CD4-positive, alpha-beta T cell treated with Interleukin-15 for 1 hour (primary cell): ENCODE results near the gene IL16.
"Not testable (repeated sequence)": the region's sequence is repeated elsewhere in the genome, so short reads cannot be mapped to it uniquely, and the experiment has no call there.

Source experiments
- DNase-seq: peaks from one replicate; pipeline ENCODE4 v3.0.0-alpha.2; 2020

IL16 gene

DNA sequence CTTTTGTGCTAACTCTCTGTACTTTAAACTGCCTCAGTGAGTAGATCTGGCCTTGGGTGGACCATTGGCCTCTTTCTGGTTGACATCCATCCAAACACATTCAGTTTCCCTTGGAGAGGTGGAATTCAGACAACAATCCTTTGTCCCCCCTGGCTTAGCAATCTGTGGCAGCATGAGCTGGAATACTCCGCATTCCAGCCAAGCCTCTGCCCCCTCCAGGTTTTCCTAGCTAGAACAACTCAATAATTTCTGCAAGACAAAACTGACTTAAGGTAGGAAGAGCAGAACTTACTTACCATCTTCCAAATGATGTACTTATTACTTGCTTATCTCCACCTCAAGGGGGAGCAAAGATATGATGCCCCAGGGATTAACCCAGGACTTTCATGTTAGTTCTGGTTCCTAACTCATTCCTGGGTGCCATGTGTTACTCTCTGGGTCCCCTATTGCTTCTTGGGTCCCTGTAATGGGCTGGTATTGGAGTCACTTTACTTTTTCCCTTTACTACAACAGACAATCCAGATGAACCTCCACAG lies 21.8 kb upstream of the IL16 start:
- DNase-seq = no peak

DNA sequence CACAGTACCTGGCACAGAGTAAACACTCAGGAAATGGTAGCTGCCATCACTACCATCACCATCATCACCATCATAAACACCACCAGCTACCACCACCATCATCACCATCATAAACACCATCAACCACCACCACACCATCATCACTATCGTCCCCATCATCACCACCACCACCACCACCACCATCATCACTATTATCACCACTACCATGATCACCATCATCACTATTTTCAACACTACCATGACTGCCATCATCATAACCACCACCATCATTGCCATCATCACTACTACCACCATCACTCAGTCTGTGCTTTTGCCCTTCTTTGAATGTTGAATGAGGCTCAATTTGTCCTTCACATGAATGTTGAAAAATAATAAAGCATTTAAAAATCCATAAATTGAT lies 21.2 kb upstream of the IL16 start:
- DNase-seq = no peak

DNA sequence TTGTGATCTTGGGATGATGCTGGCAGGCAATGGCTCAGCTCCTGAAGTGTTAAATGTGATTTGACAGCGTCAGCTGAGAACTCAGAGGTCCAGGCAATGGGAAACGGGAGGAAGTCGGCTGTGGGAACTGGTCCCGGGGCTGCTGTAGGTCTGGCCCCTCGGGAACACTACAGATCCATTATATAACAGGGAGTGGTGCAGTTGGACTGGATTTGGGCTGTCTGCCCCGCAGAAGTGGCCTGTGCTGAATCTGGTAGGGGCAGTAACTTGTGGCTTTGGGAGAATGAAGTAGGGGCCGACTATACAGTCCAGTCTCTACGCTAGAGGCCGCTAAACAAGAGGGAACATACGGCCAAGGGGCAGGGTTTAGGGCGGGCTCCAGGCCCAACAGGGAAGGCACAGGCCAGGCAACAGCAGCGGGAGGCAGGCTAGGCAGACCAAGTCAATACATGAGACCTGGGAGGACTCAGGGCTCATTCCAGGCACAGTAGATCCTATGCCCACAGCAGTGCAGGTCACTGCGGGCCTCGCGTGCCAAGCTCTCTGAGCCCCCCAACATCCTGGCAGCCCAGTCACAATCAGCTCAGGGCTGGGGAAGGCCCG lies 20.3 kb upstream of the IL16 start:
- DNase-seq = no peak

DNA sequence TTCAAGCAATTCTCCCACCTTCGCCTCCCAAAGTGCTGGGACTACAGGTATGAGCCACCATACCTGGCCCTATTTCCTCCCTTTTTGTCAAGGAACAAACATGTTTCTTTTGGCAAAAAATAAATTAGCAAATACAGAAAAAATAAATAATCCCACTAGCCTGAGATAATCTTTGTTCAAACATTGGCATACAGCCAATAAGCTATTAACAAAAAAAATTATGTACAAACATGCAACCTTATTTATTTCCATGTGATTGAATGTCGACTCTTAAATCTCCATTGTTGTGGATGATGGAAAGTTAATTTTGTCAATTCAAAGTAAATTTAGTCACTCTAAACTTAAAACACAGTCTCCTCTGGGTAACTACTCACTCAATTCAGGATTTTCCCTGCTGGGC lies 18.3 kb upstream of the IL16 start:
- no peak for DNase-seq

DNA sequence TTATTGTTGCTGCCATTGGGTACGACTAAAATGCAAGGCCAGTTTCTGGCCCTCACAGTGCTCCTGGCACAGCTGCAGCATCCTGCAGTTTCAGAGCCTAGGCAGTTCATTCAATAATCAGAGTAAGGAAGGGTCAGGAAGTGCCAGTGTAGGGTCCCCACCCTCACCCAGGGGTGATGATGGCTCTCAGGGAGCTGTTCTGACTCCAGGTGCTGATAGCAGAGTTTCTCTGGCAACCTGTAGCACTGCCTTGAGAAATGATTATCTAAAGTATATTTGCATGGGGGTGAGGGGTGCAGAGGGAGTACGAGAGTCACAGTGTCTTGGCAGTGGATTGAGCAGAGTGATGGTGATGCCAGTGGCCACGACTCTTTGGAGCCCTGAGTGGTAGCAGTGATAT lies 15.5 kb upstream of the IL16 start:
- no peak for DNase-seq

DNA sequence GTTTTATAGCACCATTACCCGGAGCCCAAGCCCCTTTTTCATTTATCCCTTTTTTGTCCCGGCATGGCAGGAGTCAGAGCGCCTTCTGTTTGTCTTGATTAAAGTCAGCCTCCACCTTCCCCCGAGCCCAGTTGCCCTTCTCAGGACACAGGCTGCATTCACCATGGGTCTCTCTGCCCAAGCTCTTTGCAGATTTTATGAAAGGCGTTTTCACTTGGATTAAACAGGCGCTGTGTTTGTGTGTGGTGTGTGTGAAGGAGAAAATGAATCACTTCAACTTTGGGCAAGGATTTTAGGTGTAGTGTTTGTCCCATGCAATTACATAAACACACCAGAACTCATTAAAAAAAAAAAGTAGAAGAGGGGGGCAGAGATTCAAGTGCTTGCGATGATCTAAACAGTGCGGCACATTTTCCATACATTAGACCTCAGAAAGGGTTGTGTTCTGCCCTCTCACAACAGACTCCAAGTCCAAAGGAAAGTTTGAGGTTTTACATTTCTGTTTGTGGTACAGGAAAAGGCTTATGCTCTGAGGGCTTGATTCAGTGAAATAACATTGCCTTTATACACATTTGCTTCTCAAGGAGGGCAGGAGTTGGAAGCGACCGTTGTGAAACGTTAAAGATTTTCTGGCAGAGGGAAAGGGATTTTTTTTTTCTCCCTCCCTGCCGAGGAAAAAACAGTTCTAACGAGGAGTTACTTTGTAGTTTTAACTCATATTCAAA lies 14.5 kb upstream of the IL16 start:
- DNase-seq = no peak

DNA sequence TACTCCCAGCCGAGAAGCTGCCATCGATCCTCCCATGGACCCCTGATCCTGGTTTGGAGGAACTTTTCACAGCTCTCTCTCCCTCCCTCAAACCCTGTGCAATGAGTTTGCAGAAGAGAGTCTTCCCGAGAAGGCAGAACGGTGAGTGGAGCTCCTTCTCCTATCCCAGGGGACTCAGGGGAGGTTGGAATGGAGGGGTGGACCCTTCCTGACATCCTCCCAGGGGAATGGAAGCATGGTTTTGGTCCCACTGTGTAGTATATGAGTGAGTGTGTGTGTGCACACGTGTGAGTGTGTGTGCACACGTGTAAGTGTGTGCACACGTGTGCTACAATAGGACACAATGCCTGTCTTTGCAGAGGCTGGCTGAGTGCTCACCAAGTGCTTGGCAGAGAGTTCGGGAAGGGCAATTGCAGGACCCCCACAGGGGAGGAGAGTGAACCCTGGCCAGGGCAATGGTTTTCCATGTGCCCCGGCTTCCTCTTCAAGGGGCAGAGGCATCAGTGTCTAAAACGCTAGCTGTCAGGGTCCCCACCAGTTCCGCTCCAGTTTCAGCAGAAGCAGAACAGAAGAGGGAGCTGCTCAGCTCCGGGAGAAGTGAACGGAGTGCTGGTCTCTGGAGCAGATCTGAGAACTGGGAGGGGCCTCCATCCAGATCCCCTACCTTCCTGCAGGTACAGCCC lies 13.8 kb upstream of the IL16 start:
- no peak for DNase-seq

DNA sequence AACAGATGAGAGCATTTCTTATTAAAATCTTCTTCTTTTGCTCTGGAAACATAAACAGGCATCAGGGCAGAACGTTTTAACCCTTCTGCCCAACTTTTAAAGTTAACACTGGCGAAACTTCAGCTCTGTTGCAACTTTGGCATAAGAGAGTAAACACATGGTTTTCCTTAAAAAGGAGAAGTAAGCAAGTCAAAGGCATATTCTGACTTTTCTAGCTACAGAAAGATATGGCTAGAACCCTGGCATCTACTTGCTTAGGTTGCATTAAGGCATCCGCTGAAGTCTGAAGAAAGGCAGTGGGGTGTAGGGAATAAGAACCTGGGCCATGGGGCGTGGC lies 13.3 kb upstream of the IL16 start:
- no peak for DNase-seq

DNA sequence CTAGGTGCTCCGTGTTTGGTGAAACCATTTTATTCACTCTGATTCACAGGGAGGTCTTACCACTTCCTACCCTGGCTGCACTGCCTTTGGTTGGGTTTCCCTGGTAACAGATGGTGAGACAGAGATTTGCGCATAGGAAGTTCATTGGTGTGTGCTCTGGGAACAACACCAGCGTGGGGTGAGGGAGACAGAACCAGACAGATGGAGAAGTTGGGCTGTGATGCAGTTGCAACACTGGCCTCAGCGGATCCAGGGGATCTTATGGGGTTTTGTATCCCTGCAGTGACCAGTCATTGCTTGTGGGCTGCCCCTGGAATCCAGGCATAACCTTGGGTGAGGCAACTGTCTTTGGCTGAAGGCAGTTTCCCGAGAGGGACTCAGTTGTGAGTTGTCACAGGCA lies 12.5 kb upstream of the IL16 start:
- no peak for DNase-seq

DNA sequence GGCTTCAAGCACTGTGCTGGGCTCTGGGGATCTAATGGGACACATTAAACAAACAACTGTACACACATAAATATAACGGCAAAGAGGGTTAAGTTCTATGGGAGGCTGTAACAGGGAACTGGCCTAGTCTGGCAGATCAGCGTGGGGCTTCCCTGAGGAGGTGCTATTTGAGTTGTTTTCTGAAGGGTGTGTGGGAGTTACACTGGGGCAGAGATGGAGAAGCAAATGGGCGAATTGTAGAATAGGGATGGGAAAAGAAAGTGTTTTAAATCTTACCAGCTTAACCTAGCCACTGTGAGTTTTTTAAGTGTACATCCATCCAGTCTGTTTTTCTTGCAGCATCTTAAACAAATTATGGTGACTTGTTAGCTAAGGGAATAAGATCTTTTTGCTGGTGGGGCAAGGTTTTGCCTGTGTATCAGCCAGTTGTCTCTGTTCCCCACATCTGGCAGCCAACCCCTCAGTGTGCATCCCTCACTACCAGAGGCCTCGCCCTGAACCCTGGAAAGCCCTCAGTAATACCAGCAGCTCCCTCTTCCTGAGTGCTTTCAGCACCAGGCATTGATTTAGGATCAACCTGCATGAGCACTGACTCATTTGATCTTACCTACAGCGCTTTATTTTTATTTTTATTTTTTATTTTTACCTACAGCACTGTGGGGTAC lies 10.9 kb upstream of the IL16 start:
- DNase-seq = no peak

DNA sequence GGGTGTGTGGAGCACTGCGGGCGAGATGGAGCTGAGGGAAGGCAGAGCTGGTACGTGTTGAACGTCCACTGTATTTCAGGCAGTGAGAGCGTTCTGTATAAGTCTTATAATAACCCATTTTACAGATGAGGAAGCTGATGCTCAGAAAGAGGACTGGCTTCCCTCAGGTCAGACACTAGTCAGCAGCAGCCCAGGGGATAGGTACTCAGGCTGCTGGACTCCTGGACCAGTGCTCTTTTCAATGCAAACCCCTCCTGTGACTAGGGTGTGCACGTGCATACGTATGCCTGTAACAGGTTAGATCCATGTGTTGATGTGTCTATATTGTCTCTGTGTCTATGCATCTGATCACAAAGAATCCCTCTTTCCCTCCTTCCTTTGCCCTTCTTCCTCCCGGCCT lies 8.3 kb upstream of the IL16 start:
- DNase-seq = no peak

DNA sequence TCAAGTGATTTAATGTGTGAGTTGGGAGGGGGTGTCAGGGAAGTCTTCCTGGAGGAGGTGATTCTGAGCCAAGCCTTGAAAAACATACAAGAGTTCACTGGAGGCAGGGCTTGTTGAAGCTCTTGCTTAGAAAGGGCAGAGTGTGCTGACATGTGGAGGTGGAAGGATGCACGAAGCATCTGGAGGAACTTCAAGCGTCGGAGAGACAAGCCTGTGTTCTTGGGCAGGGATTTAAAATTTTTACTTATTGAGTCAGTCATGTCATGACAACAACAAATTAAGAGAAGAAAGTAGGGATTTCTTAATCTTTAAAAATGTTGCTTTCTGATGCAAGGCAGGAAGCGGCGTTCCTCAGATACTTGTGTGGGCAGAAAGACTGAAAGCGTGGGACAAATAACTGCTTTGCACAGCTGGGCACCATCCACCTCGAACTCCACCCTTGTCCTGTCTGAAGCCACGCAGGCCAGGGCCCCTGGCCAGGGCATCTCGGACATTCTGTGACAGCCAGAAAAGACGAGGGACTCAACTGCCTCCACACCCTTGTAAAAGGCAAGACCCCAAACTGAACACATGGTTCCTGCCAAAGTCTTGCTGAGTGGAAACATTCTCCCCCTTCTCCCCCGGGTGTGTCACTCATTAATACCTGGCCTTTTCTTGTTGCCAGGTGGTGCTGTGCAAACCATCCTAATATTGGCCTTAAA lies 6.9 kb upstream of the IL16 start:
- no peak for DNase-seq

DNA sequence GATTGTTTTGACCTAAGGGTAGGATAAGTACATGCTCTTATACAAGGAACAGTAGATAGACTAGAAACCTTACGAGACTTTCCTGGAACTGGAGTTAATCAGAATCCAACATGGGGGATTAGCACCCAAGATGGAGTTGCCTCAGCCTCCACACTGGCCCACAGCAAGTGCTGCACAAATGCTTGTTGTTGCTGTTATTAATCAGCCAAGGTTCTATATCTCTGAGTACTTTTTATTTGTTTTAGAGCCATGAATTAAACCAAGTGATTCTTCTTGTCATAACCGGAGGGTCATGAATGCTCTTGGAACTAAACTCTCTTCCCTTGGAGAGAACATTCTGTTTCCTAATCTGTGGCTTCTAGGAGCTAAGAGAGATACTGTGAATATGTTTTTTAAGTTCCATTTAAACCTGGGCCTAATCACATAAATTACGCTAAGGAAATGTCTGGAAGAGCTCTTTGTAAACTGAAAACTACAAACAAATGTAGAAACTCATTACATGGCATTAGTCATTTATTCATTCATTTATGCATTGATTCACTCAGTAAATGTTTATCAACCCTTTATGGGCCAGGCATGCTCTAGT lies 5.7 kb upstream of the IL16 start:
- no peak for DNase-seq

DNA sequence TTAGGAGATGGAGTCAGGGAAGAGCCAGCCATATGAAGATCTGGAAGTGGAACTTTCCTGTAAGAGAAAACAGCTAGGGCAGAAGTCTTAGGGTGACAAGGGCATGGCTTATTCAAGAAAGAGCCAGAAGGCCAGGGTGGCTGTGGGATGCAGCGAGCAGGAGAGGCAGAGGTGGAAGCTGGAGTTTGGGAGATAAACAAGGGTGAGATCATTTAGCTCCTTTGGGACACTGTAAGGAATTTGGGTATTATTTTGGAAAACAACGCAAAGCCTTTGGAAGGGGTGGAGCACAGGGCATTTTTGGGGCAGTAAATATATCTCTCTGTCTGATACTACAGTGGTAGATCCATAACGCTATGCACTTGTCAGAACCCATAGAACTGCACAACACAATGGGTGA lies 5.0 kb upstream of the IL16 start:
- no peak for DNase-seq

DNA sequence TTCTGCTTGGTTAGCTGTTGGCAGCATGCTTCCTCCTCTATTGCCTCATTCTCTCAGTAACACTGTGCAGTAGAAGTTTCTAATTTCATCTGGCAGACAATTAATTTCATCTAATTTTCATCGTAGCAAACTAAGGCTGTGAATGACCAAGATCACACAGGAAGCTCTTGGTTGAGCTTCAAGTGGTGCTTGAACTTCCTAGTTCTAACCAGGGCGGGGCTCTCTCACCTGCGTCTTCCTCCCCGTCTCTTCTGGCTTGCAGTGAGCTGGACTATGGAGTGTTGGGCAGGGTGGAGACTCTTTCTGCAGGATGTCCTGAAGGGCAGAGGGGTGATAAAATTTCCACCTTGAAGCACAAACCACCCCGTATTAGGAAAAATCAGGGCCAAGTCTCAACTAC lies 2.0 kb upstream of the IL16 start:
- DNase-seq = no peak

DNA sequence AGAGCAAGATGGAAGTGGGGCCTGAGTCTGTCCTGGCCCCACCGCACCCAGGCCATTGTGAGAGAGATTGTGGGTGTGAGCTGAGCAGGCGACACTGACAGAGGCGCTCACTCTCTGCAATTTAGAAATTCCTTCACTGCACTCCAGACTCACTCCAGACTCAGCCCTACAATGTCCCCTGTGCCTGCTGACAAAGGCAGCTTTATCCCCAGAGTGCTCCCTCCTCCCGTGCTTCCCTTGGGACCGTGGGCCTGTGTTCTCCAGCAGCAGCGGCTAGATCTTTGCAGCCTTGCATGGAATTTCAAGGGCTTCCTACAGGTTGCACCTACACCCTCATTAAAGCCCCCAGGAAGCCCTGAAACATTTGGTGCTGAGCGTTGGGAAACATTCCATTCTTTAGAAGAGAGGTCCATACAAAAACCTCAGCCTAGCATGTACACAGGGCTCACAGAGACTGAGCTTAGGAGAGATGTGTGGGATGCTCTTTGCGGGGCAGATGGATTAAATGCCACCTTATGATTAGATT lies 1.3 kb upstream of the IL16 start:
- DNase-seq = no peak

DNA sequence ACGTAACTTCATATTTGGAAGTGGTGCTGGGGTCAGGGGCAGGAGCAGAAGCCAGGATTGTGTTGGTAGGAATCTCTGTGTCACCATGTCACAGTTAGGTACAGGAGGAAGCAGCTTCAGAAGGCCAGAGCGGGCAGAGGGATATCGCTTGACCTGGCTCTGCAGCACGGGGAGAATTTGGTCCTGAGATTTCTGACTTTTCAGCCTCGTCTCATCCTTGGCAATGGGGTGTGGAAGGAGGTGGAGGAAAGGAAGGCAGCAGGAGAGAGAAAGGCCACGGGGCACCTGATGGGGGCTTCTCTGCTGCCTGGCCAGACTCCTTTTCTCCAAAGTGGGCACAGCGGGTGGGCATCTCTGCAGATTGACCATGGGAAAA lies 564 bp downstream of the IL16 start:
- no peak for DNase-seq

DNA sequence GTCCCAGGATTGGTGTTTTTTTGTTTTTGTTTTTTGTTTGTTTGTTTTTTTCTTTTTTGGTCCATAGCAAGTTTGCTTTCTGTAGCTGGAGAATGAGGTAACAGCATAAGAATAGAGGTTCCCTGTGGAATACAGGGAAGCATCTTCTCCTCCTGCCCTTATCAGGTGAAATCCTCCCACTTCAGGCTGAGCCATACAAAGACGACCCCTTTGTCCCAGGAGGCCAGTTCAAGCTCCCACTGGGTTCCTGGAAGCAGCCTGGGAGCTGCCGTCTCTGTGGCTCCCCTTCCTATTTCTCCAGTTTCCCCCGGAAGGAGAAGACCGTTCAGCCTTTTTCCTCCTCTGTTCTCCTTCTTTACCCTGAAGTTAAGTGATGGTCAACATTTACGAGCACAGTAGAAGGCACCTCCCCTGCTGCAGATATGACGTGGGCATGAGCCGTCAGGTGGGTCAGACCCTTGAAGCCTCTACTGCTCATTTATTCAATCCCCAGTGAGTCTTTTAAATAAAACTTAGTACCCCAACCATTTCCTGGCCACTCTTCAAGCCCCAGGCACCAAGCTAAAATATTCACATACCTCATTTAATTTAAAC lies 1.1 kb downstream of the IL16 start:
- no peak for DNase-seq

DNA sequence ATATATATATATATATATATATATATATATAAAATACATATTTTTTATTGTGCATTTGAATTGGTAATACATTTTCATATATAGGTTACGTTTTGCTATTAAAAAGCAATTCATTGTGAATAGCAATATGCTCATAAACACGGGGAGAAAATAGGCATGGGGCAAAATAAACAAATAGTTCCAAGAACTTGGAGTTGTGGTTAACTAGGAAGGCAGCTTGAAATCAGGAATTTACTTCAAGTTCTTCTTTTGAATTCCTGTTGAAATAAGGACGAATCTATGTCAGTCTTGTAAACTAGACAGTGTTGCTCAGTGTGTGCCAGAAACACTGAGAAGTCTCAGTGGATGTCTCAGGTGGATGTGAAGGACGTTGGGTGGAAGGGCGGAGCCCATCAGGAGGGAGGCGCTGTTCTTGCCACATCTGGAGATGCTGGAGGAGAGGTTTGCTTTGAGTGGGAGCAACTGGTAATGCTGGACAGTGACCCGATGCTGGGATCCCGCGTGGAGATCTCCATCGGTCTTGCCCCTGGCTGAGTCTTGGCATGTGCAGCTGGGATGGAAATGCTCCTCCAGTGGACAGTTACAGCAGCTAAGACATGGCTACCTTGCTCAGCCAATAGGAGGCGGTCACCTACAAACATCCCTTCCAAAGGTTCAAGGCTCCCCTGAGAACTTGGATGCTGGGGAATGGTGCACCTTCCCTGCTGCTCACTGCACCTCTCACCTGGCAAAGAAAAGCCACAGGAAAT lies 2.5 kb downstream of the IL16 start:
- DNase-seq = no peak

DNA sequence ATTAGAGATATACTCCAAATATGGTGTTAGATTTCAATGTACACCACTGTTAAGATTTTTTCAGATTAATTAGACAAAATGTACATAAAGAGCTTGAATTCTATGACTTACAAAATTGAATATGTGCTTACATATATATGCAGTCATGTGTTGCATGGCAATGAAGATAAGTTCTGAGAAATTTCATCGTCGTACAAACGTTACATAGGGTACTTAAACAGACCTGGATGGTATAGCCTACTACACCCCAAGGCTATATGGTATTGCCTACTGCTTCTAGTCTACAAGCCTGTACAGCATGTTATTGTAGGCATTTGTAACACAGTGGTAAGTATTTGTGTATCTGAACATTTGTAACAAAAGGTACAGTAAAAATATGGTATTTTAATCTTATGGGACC lies 9.3 kb downstream of the IL16 start:
- DNase-seq = no peak

DNA sequence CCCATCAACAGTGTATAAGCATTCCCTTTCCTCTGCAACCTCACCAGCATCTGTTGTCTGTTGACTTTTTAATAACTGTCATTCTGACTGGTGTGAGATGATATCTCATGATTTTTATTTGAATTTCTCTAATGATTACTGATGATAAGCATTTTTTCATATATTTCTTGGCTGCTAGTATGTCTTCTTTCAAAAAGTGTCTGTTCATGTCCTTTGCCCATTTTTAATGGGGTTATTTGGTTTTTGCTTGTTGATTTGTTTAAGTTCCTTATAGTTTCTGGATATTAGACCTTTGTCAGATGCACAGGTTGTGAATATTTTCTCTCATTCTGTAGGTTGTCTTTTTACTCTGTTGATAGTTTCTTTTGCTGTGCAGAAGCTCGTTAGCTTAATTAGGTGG lies 11.3 kb downstream of the IL16 start:
- DNase-seq = not testable (repeated sequence)
